AG04449 (cell line): ENCODE results near the gene ADD2.

Source experiments
- CTCF ChIA-PET: fragments of 350-600 bp; formaldehyde crosslinking; extraction: SDS; loops from one replicate; lab custom pipeline; 2021; ENCODE audit warnings: antibody characterized with exemption; lab: Yijun Ruan, JAX
- POLR2A ChIA-PET: fragments of 400-600, 350-600 bp; formaldehyde crosslinking; extraction: SDS; loops from one replicate; lab custom pipeline; 2020; ENCODE audit warnings: antibody characterized with exemption, inconsistent platforms; lab: Yijun Ruan, JAX
- DNase-seq: peaks from one replicate; pipeline ENCODE4 v3.0.0-alpha.2; 2010; ENCODE audit warnings: low read depth, low spot score
- H3K4me3 ChIP-seq: 2 replicates; pipeline ENCODE4 v1.5.1; 2011; ENCODE audit warnings: low read depth, mild to moderate bottlenecking, control low read depth, low read length
- CTCF ChIP-seq: IDR thresholded peaks from one replicate; pipeline ENCODE4 v1.5.1; 2011; ENCODE audit warnings: mild to moderate bottlenecking, moderate library complexity, low read length, control low read depth, inconsistent platforms; ENCODE audit not compliant: insufficient read depth; ENCODE audit errors: missing control alignments

The ADD2 gene

GRCh38 chr2:70718241-70718640, 49.8 kb downstream of the ADD2 start:
- no peak for TF ChIP-seq CTCF
- DNase-seq, result no peak
- ChIA-PET POLR2A (no interaction called here), CTCF (no interaction called here)
- no peak overlapping the region for H3K4me3 ChIP-seq

- no peak for TF ChIP-seq CTCF
- CTCF ChIA-PET, result no interaction called here
- DNase-seq, result no peak
- H3K4me3 ChIP-seq, result no peak overlapping the region
- POLR2A ChIA-PET, result no interaction called here
Measured at GRCh38 chr2:70717431-70718038, 50.5 kb downstream of the ADD2 start.

- ChIA-PET POLR2A (no interaction called here), CTCF (no interaction called here)
- no peak for DNase-seq
- no peak for TF ChIP-seq CTCF
- no peak overlapping the region for H3K4me3 ChIP-seq
Measured at GRCh38 chr2:70716951-70717350, 51.0 kb downstream of the ADD2 start.

- H3K4me3 ChIP-seq, result no peak overlapping the region
- ChIA-PET POLR2A (no interaction called here), CTCF (no interaction called here)
- no peak for TF ChIP-seq CTCF
- no peak for DNase-seq
Measured at GRCh38 chr2:70716131-70716743, 51.8 kb downstream of the ADD2 start.

GRCh38 chr2:70715071-70715985, 52.7 kb downstream of the ADD2 start:
- no peak for DNase-seq
- ChIA-PET CTCF (no interaction called here), POLR2A (no interaction called here)
- H3K4me3 ChIP-seq, result no peak overlapping the region
- TF ChIP-seq CTCF, result no peak
